RWPE1 (cell line): Measurements from ENCODE around the gene HHAT.

Source experiments
- CTCF ChIA-PET: fragments of 350-600 bp; sonication (Branson Sonifier 250); formaldehyde crosslinking; extraction: SDS; loops from one replicate; lab custom pipeline; 2021; lab: Yijun Ruan, JAX
- POLR2A ChIA-PET: fragments of 400-600 bp; formaldehyde crosslinking; extraction: SDS; loops from one replicate; lab custom pipeline; 2020; ENCODE audit warnings: antibody characterized with exemption; ENCODE audit not compliant: low non-redundant PET; lab: Yijun Ruan, JAX
- DNase-seq: peaks from one replicate; pipeline ENCODE4 v3.0.0; 2012; ENCODE audit warnings: low spot score
- H3K27ac ChIP-seq: fragments of 450-650 bp; 2 replicates; pipeline ENCODE4 v1.5.1; 2017
- TF ChIP-seq, protein P1 (sequence below): fragments of 450-650 bp; conservative IDR thresholded peaks from 2 replicates; pipeline ENCODE4 v1.5.1; 2017; ENCODE audit warnings: low read depth, mild to moderate bottlenecking

Gene HHAT

DNA sequence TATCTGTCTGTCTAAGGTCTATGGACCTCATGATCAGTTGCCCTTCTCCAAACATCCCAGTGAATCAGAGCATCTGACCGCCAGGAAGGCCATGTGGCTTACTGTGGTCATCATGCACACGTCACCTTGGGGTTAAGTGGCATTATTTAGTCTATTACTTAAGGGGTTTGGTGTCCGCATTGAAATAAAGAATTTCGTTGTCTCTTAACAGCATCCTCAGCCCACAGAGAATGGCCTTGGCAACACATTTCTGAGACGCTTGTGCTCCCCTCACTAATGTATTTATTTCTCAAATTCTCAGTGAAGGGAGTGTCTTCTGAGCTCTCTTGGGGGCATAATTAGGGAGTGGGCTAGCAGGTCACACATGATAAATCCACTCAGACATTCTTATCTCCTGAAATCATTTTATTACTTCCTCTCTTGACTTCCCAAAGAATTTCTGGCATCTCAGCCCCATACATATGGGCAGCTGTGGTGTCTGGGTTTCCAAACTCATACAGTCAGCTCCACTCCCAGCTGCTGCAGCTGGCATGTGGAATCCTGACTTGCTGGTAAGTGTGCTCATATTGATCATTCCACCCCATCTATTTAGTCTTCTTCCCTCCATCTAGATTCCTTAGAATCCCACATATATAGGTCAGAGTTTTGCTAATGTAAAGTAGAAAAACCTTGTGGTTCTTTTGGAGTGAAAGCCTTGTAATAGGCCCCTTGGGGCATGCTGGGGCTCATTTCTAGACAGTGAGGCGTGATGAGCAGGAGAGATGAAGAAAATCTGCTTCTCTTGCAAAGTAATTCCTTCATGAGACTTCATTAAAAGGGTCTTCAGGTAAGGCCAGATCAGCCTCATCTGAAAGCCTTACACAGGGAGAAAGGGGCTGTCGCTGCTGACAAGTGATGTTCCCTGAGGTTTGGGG lies 110.5 kb downstream of the HHAT start:
- ChIA-PET POLR2A (no interaction called here), CTCF (interaction anchor here (1.2 kb wide), 1 partner anchor 10 kb away, joined by 8 read pairs; no protein-coding TSS in a partner anchor)
- TF ChIP-seq, protein P1, sequence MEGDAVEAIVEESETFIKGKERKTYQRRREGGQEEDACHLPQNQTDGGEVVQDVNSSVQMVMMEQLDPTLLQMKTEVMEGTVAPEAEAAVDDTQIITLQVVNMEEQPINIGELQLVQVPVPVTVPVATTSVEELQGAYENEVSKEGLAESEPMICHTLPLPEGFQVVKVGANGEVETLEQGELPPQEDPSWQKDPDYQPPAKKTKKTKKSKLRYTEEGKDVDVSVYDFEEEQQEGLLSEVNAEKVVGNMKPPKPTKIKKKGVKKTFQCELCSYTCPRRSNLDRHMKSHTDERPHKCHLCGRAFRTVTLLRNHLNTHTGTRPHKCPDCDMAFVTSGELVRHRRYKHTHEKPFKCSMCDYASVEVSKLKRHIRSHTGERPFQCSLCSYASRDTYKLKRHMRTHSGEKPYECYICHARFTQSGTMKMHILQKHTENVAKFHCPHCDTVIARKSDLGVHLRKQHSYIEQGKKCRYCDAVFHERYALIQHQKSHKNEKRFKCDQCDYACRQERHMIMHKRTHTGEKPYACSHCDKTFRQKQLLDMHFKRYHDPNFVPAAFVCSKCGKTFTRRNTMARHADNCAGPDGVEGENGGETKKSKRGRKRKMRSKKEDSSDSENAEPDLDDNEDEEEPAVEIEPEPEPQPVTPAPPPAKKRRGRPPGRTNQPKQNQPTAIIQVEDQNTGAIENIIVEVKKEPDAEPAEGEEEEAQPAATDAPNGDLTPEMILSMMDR: no peak
- H3K27ac ChIP-seq: no peak overlapping the region
- peak; percentile 11 for DNase-seq

- TF ChIP-seq, protein P1: no peak
- ChIA-PET POLR2A (no interaction called here), CTCF (interaction anchor here (1.2 kb wide), 1 partner anchor 9 kb away, joined by 8 read pairs; no protein-coding TSS in a partner anchor)
- no peak overlapping the region; the same call in 1 of the 2 replicates for H3K27ac ChIP-seq
- no peak for DNase-seq
Observed at GRCh38 chr1:210440081-210440480, 111.4 kb downstream of the HHAT start.

DNA sequence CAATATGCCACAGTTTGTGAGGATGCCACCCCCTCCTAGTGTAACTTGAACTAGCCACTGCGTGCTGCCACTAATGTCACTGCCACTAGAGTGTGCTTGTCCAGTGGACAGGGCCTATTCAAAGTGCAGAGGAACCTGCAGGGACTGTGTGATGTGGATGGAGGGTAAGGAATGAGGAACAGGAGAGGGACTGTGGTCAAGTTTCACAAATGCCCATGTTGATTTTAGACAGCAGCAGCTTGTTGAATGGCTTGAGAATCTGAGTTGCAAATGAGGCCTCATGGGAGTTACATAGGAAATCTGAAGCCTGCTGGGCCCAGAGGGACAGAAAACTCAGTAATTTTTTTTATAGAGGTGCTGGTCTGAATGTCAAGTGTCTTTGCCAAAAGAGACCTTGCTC lies 112.3 kb downstream of the HHAT start:
- TF ChIP-seq, protein P1: no peak
- no peak overlapping the region for H3K27ac ChIP-seq
- DNase-seq: no peak
- ChIA-PET CTCF (no interaction called here), POLR2A (no interaction called here)

DNA sequence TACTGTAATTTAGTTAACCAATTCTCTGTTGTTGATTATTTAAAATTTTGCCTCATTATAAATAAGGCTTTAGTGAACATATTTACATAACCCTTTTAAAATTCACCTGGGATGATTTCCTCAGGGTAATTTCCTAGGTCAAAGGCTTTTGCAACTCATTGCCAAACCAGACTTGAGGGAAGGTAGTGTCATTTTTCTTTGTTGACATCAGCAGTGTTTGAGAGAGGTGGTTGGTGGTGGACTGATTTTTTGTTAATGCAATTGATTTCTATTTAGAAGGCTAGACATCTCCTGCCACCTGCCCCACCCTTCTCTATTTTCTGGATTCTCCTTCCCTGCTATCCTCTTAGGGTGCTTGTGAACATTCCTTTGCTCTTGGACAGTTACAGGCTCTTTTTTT lies 116.8 kb downstream of the HHAT start:
- no peak overlapping the region for H3K27ac ChIP-seq
- TF ChIP-seq, protein P1: no peak
- ChIA-PET POLR2A (no interaction called here), CTCF (no interaction called here)
- DNase-seq: no peak

GRCh38 chr1:210445931-210446330 lies 117.2 kb downstream of the HHAT start:
- H3K27ac ChIP-seq: no peak overlapping the region
- CTCF ChIA-PET: interaction anchor here (0.6 to 2.1 kb wide), 3 partner anchors 269 to 688 kb away, joined by 3 to 7 read pairs (median 3); partner anchors contain the start of gene KCNH1
- no peak for DNase-seq
- TF ChIP-seq, protein P1: no peak
- POLR2A ChIA-PET: no interaction called here

DNA sequence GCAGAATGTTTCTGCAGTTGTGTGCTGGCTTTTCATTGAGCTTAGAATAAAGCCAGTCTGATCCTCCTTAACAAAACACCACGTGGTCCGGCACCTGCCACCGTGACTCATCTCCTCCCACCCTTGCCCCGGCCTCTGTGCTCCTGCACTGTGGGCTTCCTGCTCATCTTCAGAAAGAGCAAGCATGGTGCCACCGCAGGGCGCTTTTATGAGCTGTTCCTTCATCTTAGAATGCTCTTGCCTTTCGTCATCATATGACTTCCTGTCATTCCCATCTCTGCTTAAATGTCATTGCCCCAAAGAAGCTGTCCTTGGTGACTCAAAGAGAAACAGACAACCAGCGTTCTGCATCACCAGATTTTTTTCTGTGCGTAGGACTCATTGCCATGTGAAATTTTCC lies 117.8 kb downstream of the HHAT start:
- no peak overlapping the region for H3K27ac ChIP-seq
- no peak for DNase-seq
- ChIA-PET CTCF (interaction anchor here (0.6 to 2.1 kb wide), 3 partner anchors 268 to 687 kb away, joined by 3 to 7 read pairs (median 3); partner anchors contain the start of gene KCNH1), POLR2A (no interaction called here)
- TF ChIP-seq, protein P1: no peak
